ENCODE data around the gene PRR15L. TPM values are rescaled to one million over a fixed set of nuclear protein-coding genes. Genes with fewer than 3 reads are reported as not detected.

The PRR15L gene
- total RNA-seq, 4 donors from 2014 or later: 0.49 TPM; not detected in 3

DNA sequence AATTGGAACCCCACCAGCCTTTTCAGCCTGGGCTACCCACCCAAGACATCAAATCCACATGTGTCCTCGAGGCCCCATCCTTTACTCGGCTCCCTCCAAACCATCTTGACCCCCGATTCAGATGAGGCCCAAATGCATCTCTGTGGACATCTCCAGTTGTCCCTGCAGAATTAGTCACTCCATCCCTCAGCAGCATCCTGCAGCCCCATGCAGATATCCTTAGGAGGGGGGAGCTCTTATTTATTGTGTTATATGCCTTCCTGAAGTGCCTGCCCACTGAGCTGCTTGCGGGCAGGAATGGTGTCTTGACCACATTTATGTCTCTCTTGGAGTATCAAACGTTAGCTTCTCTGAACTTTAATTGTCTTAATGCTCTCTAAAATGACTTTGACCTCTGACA is 28.8 kb upstream of the PRR15L start:
- no peak for TF ChIP-seq CTCF (IDR thresholded peaks at IDR 0.05; ENCODE audit: low read depth)

DNA sequence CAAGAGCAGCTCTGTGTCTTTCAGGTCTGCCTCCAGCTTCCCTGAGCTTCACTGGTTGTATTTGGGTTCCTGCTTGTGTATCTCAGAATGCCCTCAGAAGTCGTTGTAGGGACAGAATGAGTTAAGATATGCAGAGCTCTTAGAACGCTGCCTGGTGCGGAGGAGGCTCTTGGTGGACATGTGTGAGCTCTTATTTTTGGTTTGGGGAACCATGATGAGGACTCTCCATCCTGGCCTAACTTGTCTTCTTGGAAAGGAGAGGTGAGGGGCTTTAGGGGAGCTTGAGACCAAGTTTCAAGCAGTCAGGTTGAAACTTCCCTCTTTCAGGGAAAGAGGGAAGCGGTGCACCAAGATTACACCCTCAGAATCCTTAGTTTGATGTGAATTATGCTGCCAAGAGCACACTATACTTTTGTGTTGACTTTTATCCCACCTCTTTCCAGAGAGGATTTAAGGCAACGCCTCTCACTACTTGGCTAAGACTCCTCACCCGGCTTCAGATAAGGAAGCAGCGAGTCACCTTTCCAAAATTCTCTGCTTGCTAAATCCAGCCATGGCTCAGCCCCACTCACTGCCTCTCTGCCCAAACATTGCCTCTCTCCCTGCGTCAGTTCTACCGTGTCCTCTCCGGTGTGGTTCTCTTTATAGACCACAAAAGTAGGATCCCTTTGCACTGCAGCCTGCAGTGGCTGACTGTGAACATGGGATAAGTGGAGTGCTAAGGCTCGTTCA is 26.0 kb upstream of the PRR15L start:
- no peak for TF ChIP-seq CTCF (IDR thresholded peaks at IDR 0.05; ENCODE audit: low read depth)

DNA sequence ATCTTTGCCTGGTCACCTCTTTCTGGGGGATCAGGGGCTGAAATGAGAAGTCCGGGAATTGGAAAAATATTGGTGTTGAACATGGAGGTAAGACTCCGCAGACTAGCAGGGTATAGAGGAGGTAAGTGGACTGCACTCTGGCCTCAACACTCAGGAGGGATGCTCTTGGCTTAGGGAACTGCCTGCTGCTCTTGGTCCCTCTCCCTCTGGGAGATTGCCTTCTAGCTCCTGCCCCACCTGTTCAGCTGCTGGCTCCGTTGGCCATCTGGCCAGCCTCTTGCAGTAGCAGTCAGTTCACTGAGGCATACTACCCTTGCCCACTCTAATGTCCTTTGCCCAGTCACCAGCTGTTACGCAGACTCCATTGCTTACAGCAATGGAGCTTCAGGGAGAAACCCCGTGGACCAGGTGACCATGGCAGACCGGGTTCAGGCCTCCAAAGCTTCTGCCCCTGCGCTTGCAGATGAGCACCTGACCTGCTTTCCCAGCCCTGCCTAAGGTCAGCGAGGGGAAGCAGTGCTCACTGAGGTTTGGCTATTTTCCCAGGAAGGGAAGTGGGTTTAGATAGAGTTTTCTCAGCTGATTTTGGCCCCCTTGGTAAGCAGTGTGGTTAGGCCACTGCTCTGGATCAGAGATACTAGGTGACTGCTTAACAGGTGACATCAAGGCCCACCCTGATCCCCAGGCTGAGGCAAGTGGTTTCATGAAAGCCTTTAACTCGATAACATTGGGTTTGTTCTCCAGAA is 25.1 kb upstream of the PRR15L start:
- TF ChIP-seq CTCF (IDR thresholded peaks at IDR 0.05; ENCODE audit: low read depth): no peak

- TF ChIP-seq CTCF (IDR thresholded peaks at IDR 0.05; ENCODE audit: low read depth): no peak
Measured at GRCh38 chr17:47982091-47982617, 24.5 kb upstream of the PRR15L start.

GRCh38 chr17:47981462-47981861 is 23.8 kb upstream of the PRR15L start:
- TF ChIP-seq CTCF (IDR thresholded peaks at IDR 0.05; ENCODE audit: low read depth): no peak

- no peak for TF ChIP-seq CTCF (IDR thresholded peaks at IDR 0.05; ENCODE audit: low read depth)
Measured at GRCh38 chr17:47980541-47980940, 22.9 kb upstream of the PRR15L start.

DNA sequence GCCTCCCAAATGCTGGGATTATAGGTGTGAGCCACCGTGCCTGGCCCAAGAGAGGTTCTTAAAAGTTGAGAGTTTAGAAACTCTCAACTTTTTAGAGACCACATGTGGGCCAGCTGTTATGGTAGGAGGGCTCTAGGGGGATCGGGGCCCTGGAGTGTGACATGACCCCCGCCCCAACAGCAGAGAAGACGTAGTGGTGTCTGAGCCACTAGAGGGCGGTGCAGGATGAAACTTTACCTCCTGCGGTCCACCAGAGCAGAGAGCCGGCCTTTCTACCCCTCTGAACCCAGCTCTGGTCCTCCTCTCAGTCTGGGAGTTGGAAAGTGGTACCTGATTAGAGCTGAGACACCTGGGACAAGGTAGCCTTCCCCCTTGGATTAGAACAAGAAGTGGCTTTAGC is 20.6 kb upstream of the PRR15L start:
- TF ChIP-seq CTCF (IDR thresholded peaks at IDR 0.05; ENCODE audit: low read depth): no peak

All from subcutaneous adipose tissue (tissue), 4 donors.